ENCODE results near the gene CRYBA2. TPM values are rescaled to one million over a fixed set of nuclear protein-coding genes. Genes with fewer than 3 reads are reported as not detected.

Gene CRYBA2
- total RNA-seq, 1 donor from 2014 or later = not detected

DNA sequence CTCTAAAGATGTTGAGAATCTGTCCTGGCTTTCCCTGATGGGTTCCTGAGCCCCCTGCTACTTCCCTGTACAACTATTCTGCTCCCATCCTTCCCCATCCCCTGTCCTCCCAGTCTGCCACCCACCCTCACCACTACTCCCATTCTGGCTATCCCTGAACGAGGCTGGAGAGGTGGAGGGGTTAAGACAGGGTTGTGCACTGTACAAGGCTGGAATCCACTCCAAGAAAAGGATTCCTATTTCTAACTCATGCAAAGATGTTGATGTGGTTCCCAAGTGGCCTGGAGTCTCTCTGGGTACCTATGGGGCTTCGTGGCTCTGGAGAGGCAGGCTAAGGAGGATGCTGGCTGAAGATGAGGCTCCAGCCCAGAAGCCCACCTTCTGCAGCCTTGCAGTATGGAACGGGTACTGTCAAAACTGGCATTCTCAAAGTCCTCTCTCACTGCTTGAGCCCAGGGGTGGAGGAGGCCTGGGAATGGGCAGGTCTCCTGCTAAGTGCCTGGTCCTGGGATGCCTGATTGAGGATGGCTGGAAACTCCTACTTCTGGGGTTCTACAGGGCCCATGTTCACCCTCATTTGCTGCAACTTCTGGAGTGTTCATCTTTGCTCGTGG, 7.0 kb downstream of the CRYBA2 start:
- intact Hi-C loops (cut with DNase I) = no loop called here
- DNase-seq = no peak
- no peak for ATAC-seq (ENCODE audit: poor library complexity)

DNA sequence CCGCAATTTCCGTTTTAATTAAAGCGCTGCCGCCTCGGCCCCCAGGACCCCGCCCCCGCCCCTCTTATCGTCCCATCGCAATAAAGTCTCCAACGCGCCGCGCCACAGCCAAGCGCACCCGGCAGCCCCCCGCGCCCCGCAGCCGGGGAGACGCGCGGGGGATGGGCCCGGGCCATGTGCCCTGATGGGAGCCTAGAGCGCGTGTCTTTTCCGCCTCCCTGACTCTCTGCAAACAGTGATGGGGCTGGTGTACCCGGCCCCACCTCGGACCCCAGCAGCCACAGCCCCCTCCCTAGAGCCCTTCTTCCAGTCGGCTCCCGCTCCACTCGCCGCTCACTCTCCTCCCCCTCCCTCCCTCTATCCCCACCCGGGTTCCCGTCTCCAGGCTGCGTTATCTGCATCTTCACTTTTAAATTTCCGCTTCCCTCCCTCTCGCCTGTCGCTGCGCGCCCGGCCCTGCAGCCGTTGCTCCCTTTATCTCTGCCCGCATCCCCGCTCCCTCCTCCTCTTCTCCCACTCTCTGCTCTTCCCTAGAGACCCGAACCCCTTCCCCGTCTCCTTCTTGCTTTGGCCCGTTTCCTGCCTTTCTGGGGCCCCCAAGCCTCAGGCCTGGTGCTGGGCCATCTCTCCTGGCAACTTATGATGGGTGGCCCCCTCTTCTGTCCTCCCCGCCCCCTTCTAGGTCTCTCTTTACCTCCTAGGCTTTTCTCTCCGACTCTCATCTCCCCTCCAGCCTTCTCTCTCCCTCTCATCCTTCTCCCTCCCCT, 7.7 kb downstream of the CRYBA2 start:
- no peak for DNase-seq

DNA sequence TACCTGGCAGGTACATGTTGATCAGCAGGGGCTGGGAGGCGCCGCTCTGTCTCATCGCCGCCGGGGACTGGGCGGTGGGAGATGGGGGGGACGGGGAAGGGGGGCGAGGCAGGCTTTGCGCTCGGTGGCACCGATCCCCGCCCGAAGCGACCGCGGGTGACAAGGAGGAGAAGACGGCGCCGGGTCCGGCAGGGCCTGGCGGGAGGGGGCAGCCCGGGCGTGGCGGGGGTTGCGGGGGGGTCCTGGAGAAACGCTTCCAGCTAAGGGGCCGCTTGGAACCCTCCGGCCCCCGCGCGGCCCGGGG, 8.2 kb downstream of the CRYBA2 start, which contains the start of gene FEV:
TSS of gene FEV (minus strand) at position 164 of the 304 bp plus-strand sequence. CDS start at position 55, 109 bp downstream.
- intact Hi-C loops (cut with DNase I) = no loop called here
- no peak for ATAC-seq (ENCODE audit: poor library complexity)
- DNase-seq = no peak

More for the DNA sequence above, 7.7 kb downstream of the CRYBA2 start:
- intact Hi-C loops (cut with DNase I) = no loop called here
- no peak for ATAC-seq (ENCODE audit: poor library complexity)

DNA sequence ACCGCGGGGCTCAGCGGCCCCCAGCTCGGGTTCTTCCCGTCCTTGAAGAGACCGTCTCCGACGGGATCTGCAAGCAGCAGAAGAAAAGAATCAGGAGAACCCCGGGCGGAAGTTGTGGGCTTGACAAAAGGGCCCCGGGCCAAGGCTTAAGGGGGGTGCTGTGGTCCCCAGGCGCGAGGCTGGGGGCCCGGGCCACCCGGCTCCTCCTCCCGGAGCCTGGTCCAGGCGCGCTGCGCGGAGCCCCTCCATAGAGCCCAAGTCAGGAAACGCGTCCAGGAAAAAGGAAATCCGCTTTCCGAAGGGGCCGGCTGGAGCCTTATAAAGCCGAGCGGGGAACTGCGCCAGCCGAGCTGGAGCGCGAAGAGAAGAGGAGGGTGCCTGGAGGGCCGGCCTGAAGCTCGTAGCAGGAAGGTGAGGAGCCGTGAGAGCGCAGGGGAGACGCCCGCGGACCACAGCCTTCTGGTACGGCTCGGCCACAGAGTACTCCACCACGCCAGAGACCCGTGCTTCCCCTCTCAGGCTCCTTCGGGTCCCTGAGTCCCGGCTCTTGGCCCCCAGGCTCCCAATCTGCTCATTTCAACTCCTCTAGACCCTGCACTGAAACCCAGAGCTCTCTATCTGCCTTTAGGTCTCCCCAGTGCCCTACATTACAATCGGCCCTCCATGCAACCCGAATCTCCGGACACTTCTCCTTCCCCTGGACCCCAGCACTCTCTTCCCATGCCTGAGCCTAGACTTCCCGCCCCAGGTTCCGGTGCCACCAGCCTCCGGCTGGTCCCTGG, 8.8 kb downstream of the CRYBA2 start:
- DNase-seq (no peak), ATAC-seq (ENCODE audit: poor library complexity) (no peak)
- intact Hi-C loops (cut with DNase I) = no loop called here

DNA sequence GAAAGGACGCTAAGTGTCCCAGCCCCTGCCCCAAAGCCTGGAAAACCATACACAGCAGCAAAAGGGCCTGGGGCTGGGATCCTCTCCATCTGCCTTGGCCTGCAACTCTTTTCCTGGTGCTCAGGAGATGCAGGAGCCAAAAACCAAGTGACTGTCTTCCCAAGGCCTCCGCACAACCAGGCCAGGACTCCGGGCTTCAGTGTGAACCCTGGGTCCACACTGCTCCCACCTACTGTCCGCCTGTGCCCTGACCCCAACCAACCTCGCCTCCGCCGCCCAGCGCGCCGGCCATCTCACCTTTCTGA, 9.3 kb downstream of the CRYBA2 start:
- no peak for ATAC-seq (ENCODE audit: poor library complexity)
- intact Hi-C loops (cut with DNase I) = no loop called here
- DNase-seq = no peak

DNA sequence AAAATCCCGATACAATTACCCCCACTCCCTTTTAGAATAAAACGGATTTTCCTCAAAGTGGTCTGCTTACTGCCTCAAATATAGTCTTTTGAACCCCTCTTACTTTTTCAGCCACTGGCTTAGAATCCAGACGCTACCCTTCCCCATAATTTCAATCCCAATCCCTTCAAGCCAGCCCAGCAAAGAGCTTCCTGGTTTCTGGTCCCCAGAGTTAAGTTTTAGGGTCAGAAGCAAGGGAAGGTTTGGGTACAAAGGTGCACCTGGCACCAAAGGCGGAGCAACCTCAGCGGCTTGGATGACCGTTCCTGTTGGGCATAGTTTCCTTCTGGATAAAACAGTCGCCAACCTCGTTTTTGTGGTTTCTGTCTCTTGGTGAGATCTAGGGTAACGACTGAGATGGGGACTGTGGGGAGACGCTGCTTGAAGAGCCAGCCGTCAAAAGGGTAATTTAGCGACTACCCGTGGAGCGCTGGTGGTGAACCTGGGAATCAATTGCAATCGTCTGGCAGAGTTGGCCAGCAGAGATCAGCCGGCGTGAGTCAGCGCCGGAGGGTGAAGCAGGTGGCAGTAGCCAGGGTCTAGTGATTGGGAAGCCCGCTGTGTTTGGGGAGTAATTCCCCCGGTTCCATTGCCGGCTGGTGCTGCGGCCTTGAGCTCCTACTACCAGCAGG, 9.8 kb downstream of the CRYBA2 start:
- ATAC-seq (ENCODE audit: poor library complexity) (no peak), DNase-seq (no peak)
- intact Hi-C loops (cut with DNase I) = no loop called here

DNA sequence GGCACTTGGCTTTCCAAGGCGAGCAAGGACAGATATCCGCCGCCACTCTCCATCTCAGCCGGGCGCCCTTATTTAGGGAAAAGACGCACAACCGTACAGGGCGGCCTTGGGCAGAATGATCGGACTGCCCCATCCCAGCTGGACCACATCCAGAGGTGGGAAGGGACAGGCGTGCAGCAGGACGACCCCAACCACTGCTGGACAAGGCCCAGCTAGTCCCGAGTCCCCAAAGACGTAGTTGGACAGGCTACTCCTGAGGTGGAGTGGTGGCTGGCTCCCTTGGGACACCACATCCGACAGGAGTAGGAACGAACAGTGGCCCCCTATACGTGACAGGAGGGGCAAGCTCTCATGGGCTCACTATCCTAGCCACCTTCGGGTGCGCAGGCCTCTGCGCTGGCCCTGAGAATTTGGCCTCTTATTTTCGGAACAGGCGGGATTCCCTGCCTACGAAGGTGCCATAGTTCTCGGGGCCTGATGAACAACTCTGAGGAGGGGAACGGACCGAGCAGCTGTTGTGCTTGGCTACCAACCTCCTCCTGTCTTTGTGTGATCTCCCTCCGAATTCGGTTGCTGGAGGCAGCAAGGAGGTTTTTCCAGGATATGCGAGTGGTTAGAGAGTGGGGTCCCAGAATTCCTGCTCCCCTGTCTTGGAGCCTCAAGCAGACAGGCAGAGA, 10.5 kb downstream of the CRYBA2 start:
- intact Hi-C loops (cut with DNase I) = no loop called here
- DNase-seq = no peak
- ATAC-seq (ENCODE audit: poor library complexity) = no peak

DNA sequence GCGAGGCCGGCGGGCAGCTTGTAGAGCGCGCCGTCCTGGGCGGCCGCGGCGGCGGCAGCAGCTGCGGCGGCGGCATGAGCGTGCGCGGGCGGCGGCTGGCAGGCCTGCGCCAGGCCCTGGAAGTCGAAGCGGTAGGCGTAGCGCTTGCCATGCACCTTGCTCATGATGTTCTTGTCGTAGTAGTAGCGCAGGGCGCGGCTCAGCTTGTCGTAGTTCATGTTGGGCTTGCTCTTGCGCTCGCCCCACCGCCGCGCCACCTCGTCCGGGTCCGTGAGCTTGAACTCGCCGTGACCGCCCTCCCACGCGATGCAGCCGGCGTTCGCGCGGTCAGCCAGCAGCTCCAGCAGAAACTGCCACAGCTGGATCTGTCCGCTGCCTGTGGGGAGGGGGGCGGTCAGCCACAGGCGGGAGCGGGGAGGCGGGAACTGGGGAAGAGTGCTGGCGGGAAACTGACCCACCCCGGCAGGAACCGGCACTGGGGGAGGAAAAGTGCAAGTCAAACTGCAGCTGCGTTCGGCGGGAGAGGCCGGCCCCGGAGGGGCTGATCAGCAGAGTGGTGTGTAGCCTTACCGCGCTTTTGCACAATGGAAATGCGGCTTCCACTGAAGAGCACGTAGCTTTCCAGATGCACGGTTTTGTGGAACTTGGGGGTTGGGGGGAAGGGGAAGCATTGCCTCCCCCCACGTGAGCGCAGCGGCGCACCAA, 11.2 kb downstream of the CRYBA2 start:
- intact Hi-C loops (cut with DNase I) = no loop called here
- ATAC-seq (ENCODE audit: poor library complexity) = peak; percentile 36

DNA sequence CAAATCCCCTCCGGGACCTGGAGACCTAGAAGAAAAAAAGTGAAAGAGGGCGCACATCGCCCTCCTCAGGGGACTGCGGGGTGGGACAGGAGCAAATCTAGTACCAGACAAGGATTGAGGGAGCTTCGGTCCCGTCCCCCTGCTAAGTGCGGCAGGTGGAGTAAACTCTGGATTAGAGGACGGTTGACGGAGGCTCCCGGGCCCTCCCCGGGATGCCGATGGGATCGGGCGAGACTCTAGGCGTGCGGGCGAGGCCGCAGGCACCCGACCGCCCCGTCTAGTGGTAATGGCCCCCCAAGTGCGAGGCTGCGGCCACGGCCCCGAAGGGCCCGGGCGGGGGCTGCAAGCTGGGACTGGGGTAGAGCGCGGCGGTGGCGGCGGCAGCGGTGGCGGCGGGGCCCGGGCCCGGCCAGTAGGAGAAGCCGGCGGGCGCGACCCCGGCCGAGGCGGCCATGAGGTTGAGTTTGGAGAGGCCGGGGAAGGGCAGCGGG, 11.8 kb downstream of the CRYBA2 start:
- DNase-seq = no peak
- intact Hi-C loops (cut with DNase I) = no loop called here
- ATAC-seq (ENCODE audit: poor library complexity) = no peak

More for the DNA sequence above, 11.2 kb downstream of the CRYBA2 start:
- DNase-seq = no peak

DNA sequence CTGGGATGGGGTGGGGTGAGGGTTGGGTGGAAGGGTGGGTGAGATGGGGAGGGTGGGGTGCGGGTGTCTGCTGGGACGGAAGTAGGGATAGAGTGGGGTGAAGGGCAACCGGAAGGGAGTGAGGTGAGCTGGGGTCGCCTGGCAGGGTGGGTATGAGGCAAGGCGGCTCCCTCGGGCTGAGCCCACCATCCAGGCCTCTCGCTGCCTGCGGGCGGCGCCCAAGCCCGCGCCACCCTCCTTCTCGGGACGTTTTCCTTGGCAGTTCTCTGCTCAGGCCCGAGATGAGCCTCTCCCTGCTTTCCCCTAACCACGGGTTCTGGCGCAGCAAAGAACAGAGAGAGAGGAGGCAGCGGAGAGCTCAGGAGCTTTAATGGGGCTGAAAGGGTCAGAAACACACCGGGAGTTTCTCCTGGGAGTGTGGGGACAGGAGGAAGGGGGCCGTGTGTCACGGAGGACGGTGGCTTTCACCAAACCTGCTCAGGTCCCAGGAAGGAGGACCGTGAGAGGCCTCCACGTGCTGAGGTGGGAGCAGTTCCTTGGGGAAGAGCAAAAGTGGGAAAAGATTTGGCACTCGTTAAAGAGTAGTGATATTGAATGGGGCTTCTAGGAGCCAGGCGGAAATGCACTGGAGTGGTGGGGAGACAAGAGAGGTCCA, 12.4 kb downstream of the CRYBA2 start:
- no peak for ATAC-seq (ENCODE audit: poor library complexity)
- intact Hi-C loops (cut with DNase I) = no loop called here
- no peak for DNase-seq

DNA sequence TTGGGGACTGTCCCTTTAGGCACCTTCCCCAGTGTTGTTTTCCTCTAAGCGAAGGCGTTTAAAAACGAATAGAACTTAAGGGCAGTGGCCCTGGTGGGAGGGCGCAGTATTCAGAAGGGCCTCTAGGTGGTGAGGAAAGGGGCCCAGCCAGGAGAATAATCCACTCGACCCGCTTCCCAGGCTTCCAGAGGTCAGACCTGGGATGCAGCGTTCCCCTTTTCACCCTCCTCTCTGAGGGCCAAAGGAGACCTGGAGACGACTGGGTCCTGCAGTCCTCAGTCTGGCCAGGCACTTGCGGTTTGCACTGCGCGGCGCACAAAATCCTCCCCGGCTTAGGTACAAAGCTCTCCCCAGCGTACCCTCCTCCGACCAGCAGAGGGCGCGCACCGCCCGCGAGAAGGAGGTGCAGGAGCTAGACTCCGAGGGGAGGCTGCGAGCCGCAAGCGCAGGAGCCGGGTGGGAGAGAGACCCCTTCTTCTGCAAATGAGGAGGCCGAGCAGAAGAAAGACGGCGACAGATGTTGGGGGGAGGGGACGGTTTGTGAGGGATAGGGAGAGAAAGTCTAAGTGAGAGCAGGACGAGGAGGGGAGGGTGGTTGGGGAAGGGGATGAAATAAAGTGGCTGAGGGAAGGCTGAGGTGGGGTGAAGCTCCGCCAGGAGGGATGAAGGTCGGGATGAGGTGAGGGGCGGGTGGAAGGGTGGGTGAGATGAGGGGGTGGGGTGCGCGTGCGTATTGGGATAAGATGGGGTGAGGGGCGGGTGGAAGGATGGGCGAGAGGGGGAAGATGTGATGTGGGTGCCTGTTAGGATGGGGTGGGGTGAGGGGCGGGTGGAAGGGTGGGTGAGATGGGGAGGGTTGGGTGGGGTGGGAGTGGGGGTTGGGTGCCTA, 13.1 kb downstream of the CRYBA2 start:
- intact Hi-C loops (cut with DNase I) = no loop called here
- ATAC-seq (ENCODE audit: poor library complexity) (peak; percentile 96), DNase-seq (peak; percentile 88)

DNA sequence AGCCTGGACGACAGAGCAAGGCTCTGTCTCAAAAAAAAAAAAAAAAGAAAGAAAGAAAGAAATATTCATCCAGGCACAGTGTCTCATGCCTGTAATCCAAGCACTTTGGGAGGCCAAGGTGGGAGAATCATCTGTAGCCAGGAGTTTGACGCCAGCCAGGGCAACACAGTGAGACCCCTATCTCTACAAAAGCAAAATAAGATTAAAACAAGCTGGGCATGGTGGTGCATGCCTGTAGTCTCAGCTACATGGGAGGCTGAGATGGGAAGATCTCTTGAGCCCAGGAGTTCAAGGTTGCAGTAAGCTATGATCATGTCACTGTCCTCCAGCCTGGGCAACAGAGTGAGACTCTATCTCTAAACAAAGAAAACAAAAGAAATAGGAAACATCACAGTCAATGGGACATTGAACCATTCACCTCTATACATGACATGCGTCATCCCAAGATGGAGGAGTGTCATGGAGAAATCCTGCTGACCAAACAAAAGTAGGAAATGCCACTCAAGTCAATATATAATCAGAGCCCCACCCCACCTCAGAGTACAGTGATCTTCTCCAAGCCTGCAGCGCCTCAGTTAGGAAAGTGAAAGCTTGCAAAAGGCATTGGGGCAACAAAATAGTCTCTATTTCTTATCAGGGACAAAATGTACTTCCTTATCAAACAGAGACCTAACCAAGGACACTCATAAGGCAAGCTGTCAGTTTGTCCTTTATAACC, 18.0 kb downstream of the CRYBA2 start:
- intact Hi-C loops (cut with DNase I) = no loop called here
- ATAC-seq (ENCODE audit: poor library complexity) (no peak), DNase-seq (no peak)

DNA sequence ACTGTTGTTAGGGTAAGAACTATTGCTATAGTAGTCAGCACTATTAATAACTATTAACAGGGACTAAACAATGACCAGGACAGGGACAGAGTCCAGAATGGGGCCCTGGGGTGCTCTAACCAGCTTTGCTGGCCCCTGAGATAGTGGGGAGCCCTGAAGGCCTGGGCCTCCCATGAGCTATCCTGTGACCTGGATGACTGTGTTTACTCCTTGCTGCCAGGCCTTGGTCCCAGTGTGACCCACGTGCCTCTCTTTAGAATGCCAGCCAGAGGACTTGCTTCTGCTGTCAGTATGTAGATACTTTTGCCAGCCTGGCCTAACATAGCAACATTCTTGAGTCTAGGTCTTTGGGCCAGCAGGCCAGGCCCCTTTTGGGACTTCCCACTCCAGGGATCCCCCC, 22.3 kb downstream of the CRYBA2 start:
- DNase-seq (no peak), ATAC-seq (ENCODE audit: poor library complexity) (peak; percentile 65)
- intact Hi-C loops (cut with DNase I) = no loop called here

DNA sequence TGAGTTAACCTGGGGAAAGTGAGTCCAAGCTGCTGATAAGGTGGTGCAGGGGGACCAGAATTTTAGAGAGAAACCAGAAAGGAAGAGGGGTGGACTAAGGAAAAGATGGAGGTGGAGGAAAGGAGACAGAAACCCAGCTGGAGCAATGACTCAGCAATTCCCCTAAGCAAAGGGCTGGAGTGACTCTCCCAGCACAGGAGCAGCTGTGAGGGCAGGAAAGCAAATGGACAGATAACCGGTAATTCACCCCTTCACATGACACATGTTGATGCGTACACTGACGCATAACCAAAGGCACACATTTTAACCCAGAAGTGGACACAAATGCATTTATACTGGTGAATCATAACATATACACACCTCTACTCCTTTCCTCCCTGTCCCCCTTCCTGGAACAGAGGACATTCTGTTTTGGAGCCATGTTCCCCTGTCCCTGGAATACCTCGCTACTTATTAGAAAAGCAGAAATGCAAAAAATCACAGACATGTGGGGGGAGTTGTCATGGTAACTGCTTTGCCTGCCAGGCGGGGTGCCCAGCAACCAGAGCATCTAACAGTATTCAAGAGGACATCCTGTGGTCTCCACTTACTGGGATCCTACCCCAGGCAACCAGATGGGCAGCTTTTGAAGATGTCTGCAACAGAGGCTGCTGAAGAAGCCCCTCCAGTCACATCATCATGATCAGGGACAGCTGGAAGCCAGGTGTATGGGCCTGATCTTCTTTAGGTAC, 29.0 kb downstream of the CRYBA2 start:
- ATAC-seq (ENCODE audit: poor library complexity) = no peak
- no peak for DNase-seq
- intact Hi-C loops (cut with DNase I) = no loop called here

DNA sequence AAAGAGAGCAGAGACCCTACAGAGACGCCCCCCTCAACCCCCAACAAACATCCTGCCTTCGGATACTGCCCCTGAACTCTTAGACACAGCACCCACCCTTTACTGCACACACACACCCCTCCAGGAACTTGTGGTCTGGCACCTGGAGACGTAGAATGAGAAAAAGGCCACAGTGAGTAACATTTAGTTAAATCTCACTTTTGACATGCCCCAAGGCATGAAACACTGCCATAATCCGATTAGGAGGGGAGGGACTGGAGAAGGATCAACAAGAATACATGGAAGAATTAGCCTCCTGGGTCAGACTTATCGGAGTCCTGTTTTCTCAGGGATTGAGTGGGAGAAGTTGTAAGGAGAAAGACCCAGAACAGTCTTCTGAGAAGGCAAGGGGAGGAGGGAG, 29.6 kb downstream of the CRYBA2 start:
- DNase-seq = no peak
- ATAC-seq (ENCODE audit: poor library complexity) = no peak
- intact Hi-C loops (cut with DNase I) = no loop called here
